Vagina (tissue), 2 donors: ENCODE measurements around the gene CHTF8.

Experiments used
- CTCF ChIP-seq, 3 experiments: fragments of 450-650 bp in 2 of 3; fragments of 200-600 bp in 1 of 3; sonication (generic) in 1 of 3; IDR thresholded peaks; one replicate each; pipeline ENCODE4 v1.5.1; 2017 to 2019; ENCODE audit warnings: antibody characterized with exemption in 3 of 3, mild to moderate bottlenecking in 2 of 3, moderate library complexity in 2 of 3
- POLR2A ChIP-seq, 2 donors: fragments of 450-650 bp; IDR thresholded peaks; one replicate each; pipeline ENCODE4 v1.6.1; 2017; ENCODE audit warnings: antibody characterized with exemption in 2 of 2, mild to moderate bottlenecking in 2 of 2, moderate library complexity in 2 of 2
- POLR2AphosphoS5 ChIP-seq, 2 donors: sonication (generic); formaldehyde crosslinking; IDR thresholded peaks; one replicate each; pipeline ENCODE4 v1.9.0; 2017; ENCODE audit warnings: antibody characterized with exemption in 2 of 2, mild to moderate bottlenecking in 2 of 2, low read depth in 1 of 2; ENCODE audit not compliant: insufficient read depth in 1 of 2

- TF ChIP-seq POLR2A (IDR thresholded peaks at IDR 0.05) = no peak
- TF ChIP-seq CTCF (IDR thresholded peaks at IDR 0.05) = no peak
- TF ChIP-seq POLR2AphosphoS5 (IDR thresholded peaks at IDR 0.05; ENCODE audit: insufficient read depth in 1 of 2, low read depth in 1 of 2) = no peak
Observed at GRCh38 chr16:69113216-69113615, 19.2 kb downstream of the CHTF8 start.
